GM12891 (cell line): ENCODE results near the gene PRDX5.

Experiments used
- DNase-seq: peaks from one replicate; pipeline ENCODE4 v3.0.0; 2011; ENCODE audit warnings: low spot score; ENCODE audit not compliant: insufficient read length
- FAIRE-seq: peaks from 2 replicates; lab custom pipeline; 2011; peaks lifted over from hg19 to GRCh38; lab: Jason Lieb, UNC
- PAX5 ChIP-seq: IDR thresholded peaks from 2 replicates; pipeline ENCODE4 v1.6.1; 2011; ENCODE audit warnings: low read length, moderate library complexity, mild to moderate bottlenecking; ENCODE audit not compliant: insufficient read depth, severe bottlenecking
- POLR2A ChIP-seq: IDR thresholded peaks from 2 replicates; pipeline ENCODE4 v1.6.1; 2011; ENCODE audit warnings: low read depth, low read length, control low read depth
- POLR2AphosphoS5 ChIP-seq: IDR thresholded peaks from 2 replicates; pipeline ENCODE4 v1.6.1; 2011; ENCODE audit warnings: low read depth, low read length, control low read depth
- POU2F2 ChIP-seq: IDR thresholded peaks from 2 replicates; pipeline ENCODE4 v1.6.1; 2011; ENCODE audit warnings: low read depth, mild to moderate bottlenecking, control low read depth, low read length, moderate library complexity
- SPI1 ChIP-seq: IDR thresholded peaks from 2 replicates; pipeline ENCODE4 v1.6.1; 2011; ENCODE audit warnings: low read depth, low read length, control low read depth
- TAF1 ChIP-seq: IDR thresholded peaks from 2 replicates; pipeline ENCODE4 v1.6.1; 2011; ENCODE audit warnings: low read depth, low read length, control low read depth

The PRDX5 gene

GRCh38 chr11:64355078-64355940 lies 37.4 kb downstream of the PRDX5 start:
- FAIRE-seq (peak; percentile 13), DNase-seq (peak; percentile 84)
- TF ChIP-seq PAX5 (no peak), POLR2A (no peak), POLR2AphosphoS5 (no peak), POU2F2 (no peak), SPI1 (no peak), TAF1 (no peak)

- no peak for FAIRE-seq
- peak; percentile 16 for DNase-seq
- TF ChIP-seq PAX5 (no peak), SPI1 (no peak), POU2F2 (no peak), POLR2AphosphoS5 (no peak), POLR2A (no peak), TAF1 (no peak)
These were observed 38.8 kb downstream of the PRDX5 start for GRCh38 chr11:64356498-64357411.

- no peak for TF ChIP-seq POU2F2
- no peak for TF ChIP-seq POLR2AphosphoS5
- TF ChIP-seq TAF1 = no peak
- no peak for TF ChIP-seq PAX5
- TF ChIP-seq SPI1 = no peak
- TF ChIP-seq POLR2A = no peak
- DNase-seq = no peak
- FAIRE-seq = no peak
These were observed 39.5 kb downstream of the PRDX5 start for GRCh38 chr11:64357446-64357845.

- peak; percentile 19 for DNase-seq
- FAIRE-seq = no peak
- TF ChIP-seq POLR2AphosphoS5 (no peak), POLR2A (no peak), PAX5 (no peak)
These were observed 40.1 kb downstream of the PRDX5 start for GRCh38 chr11:64357904-64358535.

- FAIRE-seq = no peak
- TF ChIP-seq POU2F2 = no peak
- TF ChIP-seq POLR2AphosphoS5 = no peak
- no peak for TF ChIP-seq POLR2A
- no peak for TF ChIP-seq PAX5
- no peak for TF ChIP-seq SPI1
- TF ChIP-seq TAF1 = no peak
- DNase-seq = no peak
These were observed 40.6 kb downstream of the PRDX5 start for GRCh38 chr11:64358536-64358906.

- TF ChIP-seq TAF1 (no peak), POLR2AphosphoS5 (no peak), PAX5 (peak; percentile 38), SPI1 (no peak), POU2F2 (no peak; the same call in 1 of the 2 replicates), POLR2A (no peak)
- peak; percentile 94 for DNase-seq
- FAIRE-seq = no peak
These were observed 41.2 kb downstream of the PRDX5 start, which contains the start of gene RPS6KA4 for GRCh38 chr11:64358907-64359711. Gene RPS6KA4 (plus strand): TSS chr11:64359162. CDS start chr11:64359236, 74 bp downstream.

- FAIRE-seq (peak; percentile 97), DNase-seq (peak; percentile 61)
- no peak for TF ChIP-seq POU2F2
- TF ChIP-seq POLR2AphosphoS5 = no peak
- TF ChIP-seq SPI1 = no peak
These were observed 42.0 kb downstream of the PRDX5 start for GRCh38 chr11:64359712-64360445.

GRCh38 chr11:64360448-64360921 lies 42.6 kb downstream of the PRDX5 start:
- no peak for FAIRE-seq
- TF ChIP-seq POU2F2 (no peak), PAX5 (no peak), POLR2AphosphoS5 (no peak), POLR2A (no peak), SPI1 (no peak), TAF1 (no peak)
- peak; percentile 48 for DNase-seq
